Right lobe of liver (tissue), 4 donors: ENCODE measurements around the gene SLC24A3.

Source experiments
- CTCF ChIP-seq, 4 donors: fragments of 200-600 bp in 3 of 4; fragments of 450-650 bp in 1 of 4; IDR thresholded peaks; one replicate each; pipeline versions ENCODE4 v1.5.1 to v1.8.0; 2016 to 2022; ENCODE audit warnings: antibody characterized with exemption in 4 of 4, mild to moderate bottlenecking in 2 of 4
- POLR2A ChIP-seq: fragments of 450-650 bp; IDR thresholded peaks from one replicate; pipeline ENCODE4 v1.6.1; 2017; ENCODE audit warnings: antibody characterized with exemption, mild to moderate bottlenecking
- donor health status: DM: no; HTN: no; CAD: no.
- donor health status: DM: no; HTN: no; CAD: no.
- donor health status: DM: no; HTN: yes; CAD: no.

- TF ChIP-seq CTCF (IDR thresholded peaks at IDR 0.05): no peak
- no peak for TF ChIP-seq POLR2A
Measured at GRCh38 chr20:19557291-19557690, 344.8 kb downstream of the SLC24A3 start.
